ENCODE data around the gene PDZK1. TPM values are rescaled to one million over a fixed set of nuclear protein-coding genes. Genes with fewer than 3 reads are reported as not detected.
"Not testable (repeated sequence)": the region's sequence is repeated elsewhere in the genome, so short reads cannot be mapped to it uniquely, and the experiment has no call there.

The PDZK1 gene
- total RNA-seq, 1 donor from 2014 or later, result not detected

DNA sequence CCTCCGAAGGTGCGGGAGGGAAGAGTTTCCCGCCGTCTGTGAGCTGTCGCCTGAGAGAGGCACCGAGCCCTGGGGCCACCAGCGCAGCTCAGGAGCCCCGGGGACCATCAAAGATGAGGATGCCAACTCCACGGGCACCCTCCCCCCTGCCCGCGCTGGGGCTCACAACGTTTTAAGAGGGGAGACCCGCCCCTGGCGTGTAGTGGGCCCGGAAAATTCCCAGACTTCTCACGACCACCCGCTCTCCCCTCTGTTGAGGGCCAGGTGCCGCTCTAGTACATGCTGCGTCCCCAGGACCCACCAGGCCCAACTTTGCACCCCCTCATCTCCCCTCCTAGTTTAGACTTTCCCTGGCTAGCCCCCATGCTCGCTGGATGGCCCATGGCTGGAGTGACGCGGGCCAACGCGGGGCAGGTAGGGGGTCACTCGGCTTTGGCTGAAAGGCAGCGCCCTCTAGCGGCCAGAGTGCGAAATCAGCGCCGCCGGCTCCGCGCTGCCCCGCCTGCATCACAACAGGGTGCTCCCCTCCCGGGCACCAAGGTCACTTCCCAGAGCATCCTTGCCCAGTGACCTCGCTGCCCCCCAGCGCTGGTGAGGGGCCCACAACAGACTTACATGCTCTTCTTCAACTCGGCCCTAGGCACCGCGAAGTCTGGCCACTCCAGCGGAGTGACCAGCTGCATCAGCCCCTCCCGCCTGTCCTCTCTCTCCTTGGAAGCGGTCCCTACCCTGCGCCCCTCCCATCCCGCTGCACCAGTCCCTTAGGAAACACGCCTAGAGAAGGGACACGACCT is 13.9 kb upstream of the PDZK1 start:
- no peaks in the 10 kb centered on the region for H3K27me3 ChIP-seq
- H3K9me3 ChIP-seq, result no peaks in the 10 kb centered on the region
- H3K4me3 ChIP-seq, result peak overlapping the region; percentile 29 to 61
- intact Hi-C loops (cut with DNase I), result no loop called here
- TF ChIP-seq, protein P1, sequence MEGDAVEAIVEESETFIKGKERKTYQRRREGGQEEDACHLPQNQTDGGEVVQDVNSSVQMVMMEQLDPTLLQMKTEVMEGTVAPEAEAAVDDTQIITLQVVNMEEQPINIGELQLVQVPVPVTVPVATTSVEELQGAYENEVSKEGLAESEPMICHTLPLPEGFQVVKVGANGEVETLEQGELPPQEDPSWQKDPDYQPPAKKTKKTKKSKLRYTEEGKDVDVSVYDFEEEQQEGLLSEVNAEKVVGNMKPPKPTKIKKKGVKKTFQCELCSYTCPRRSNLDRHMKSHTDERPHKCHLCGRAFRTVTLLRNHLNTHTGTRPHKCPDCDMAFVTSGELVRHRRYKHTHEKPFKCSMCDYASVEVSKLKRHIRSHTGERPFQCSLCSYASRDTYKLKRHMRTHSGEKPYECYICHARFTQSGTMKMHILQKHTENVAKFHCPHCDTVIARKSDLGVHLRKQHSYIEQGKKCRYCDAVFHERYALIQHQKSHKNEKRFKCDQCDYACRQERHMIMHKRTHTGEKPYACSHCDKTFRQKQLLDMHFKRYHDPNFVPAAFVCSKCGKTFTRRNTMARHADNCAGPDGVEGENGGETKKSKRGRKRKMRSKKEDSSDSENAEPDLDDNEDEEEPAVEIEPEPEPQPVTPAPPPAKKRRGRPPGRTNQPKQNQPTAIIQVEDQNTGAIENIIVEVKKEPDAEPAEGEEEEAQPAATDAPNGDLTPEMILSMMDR (IDR thresholded peaks at IDR 0.05), result peak; percentile 79 to 96 (median 94)
- DNase-seq (ENCODE audit: low spot score in 2 of 2), result peak; percentile 9 to 84
- H3K4me1 ChIP-seq, result peaks cover 3 to 7% of the 10 kb centered on the region in 2 donors
- H3K36me3 ChIP-seq, result no peaks in the 10 kb centered on the region
- no peak overlapping the region for H3K27ac ChIP-seq

DNA sequence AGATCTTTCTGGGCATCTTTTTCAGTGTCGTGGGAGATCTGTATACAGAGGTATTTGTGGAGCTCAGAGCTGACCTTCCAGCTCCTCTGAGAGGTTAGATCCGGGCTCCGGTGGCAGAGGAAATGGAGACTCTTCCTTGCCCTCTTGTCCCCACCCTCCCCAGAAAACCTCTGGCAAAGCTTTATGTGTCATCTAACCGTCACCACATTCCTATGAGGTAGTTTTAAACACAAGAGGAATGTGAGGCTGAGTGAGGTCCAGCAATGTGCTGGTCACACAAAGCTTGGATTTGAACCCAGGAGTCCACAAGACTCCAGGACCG is 13.3 kb upstream of the PDZK1 start:
- intact Hi-C loops (cut with DNase I), result no loop called here
- Histone ChIP-seq H3K27me3 (no peaks in the 10 kb centered on the region), H3K9me3 (no peaks in the 10 kb centered on the region), H3K4me1 (peaks cover 3 to 7% of the 10 kb centered on the region in 2 donors), H3K27ac (no peak overlapping the region), H3K4me3 (peak overlapping the region; percentile 29 to 61), H3K36me3 (no peaks in the 10 kb centered on the region)
- TF ChIP-seq, protein P1 (IDR thresholded peaks at IDR 0.05), result no peak
- no peak for DNase-seq (ENCODE audit: low spot score in 2 of 2)

DNA sequence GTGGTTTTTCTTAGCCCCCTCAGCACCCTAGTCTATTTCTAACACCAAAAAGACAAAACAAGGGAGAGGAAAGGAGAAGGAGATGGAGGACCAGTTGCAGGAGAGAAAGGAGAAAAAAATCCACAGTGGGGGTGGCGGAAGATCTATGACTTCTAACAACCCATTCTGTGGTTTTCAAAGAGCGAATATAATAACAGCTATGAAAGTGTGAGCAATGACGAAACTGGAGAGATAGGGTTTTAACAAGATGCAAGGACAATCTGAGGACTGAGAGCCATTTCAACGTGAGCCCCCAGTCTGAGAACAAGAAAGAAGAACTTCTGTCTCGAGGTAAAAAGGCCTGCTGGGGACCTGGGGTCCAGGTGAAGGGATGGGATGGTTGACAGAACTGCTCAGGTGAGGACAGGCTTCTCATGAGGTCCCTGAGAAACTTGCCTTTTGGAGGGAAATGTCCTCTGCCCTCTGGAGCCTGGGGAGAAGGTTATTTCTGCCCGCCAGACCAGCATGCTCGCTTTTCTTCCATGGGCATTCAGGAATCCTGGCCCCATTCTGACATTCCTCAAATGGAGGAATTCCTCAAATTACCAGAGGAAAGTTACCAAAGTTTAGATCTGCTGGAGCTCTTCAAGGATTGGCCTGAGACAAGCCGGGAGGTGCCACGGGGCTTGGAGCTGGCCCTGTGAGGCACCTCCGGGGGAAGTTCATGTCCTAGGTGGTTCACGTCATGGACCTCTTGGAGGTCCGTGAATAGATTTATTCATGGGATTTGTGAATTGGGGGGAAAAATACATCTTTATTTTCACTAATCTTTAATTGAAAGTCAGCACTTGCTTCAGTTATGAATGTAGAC is 12.3 kb upstream of the PDZK1 start, which contains the start of gene CD160:
TSS of gene CD160 (plus strand) at position 270 of the 850 bp plus-strand sequence. CDS start 8,829 bp downstream, outside the sequence.
- peaks cover 3 to 7% of the 10 kb centered on the region in 2 donors for H3K4me1 ChIP-seq
- no peaks in the 10 kb centered on the region for H3K9me3 ChIP-seq
- H3K36me3 ChIP-seq, result no peaks in the 10 kb centered on the region
- intact Hi-C loops (cut with DNase I), result no loop called here
- TF ChIP-seq, protein P1 (IDR thresholded peaks at IDR 0.05), result no peak
- DNase-seq (ENCODE audit: low spot score in 2 of 2), result no peak
- H3K27ac ChIP-seq, result no peak within 1 kb of the TSS
- no peak within 1 kb of the TSS for H3K4me3 ChIP-seq
- no peaks in the 10 kb centered on the region for H3K27me3 ChIP-seq

DNA sequence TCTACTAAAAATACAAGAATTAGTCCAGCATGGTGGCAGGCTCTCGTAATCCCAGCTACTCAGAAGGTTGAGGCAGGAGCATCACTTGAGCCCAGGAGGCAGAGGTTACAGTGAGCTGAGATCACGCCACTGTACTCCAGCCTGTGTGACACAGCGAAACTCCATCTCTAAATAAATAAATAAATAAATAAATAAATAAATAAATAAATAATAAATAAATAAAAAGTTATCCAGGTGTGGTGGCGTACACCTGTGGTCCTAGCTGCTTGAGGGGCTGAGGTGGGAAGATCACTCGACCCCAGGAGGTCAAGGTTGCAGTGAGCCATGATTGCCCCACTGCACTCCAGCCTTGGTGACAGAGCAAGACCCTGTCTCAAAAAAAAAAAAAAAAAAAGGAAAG is 11.3 kb upstream of the PDZK1 start:
- H3K27me3 ChIP-seq; intact Hi-C loops (cut with DNase I); H3K9me3 ChIP-seq; H3K27ac ChIP-seq; H3K4me3 ChIP-seq; DNase-seq (ENCODE audit: low spot score in 2 of 2); H3K4me1 ChIP-seq; H3K36me3 ChIP-seq: not testable (repeated sequence)

DNA sequence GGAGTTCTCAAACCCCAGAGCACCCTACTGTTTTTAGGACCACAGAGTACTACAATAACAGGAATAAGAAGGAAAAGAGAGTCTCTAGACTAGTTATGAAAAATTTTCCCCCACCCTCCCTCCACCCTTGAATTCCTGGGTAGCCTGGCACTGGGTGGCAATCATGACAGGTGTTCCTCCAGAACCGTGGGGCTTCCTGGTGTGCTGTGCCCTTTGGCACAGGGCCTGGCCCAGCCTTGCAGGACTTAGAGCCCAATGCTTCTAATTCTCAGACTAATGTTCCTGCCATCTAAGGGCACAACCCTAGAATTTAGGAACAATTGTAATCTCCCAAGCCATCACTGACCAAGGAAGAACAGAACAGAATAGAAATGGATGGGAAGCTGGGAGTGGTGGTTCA is 10.7 kb upstream of the PDZK1 start:
- Histone ChIP-seq H3K27me3 (no peaks in the 10 kb centered on the region), H3K4me3 (no peak overlapping the region), H3K27ac (no peak overlapping the region), H3K36me3 (no peaks in the 10 kb centered on the region), H3K4me1 (peaks cover 3 to 7% of the 10 kb centered on the region in 2 donors), H3K9me3 (no peaks in the 10 kb centered on the region)
- intact Hi-C loops (cut with DNase I), result no loop called here
- TF ChIP-seq, protein P1 (IDR thresholded peaks at IDR 0.05), result no peak
- no peak for DNase-seq (ENCODE audit: low spot score in 2 of 2)
